ENCODE data around the gene RBL2.
"Not testable (repeated sequence)": the region's sequence is repeated elsewhere in the genome, so short reads cannot be mapped to it uniquely, and the experiment has no call there.

DNA sequence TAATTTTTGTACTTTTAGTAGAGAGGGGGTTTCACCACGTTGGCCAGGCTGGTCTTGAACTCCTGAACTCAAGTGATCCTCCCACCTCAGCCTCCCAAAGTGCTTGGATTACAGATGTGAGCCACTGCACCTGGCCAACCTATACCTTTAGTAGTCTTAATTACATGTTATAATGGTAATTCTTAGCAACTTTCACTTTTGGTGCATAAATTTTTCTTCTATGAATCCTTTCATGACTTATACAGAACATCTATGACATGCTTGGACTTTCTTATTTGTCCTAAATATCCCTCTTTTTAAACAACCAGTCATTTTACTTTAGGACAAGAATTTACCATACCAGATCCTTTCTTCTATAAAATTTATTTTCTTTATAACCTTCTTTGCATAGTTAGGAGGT, 10.3 kb upstream of the RBL2 start:
- TF ChIP-seq CTCF (conservative IDR thresholded peaks at IDR 0.05; ENCODE audit: low read depth, low read length); EZH2 (IDR thresholded peaks at IDR 0.05; ENCODE audit: borderline replicate concordance, low read depth, low read length, poor library complexity, severe bottlenecking): not testable (repeated sequence)

Measured in A673 (cell line).